NT2/D1 (cell line): ENCODE data around the gene RASEF.
"Not testable (repeated sequence)": the region's sequence is repeated elsewhere in the genome, so short reads cannot be mapped to it uniquely, and the experiment has no call there.

Experiments
- DNase-seq: peaks from one replicate; pipeline ENCODE4 v3.0.0-alpha.2; 2011; ENCODE audit warnings: low read depth, low spot score
- H3K27me3 ChIP-seq: 2 replicates; pipeline ENCODE4 v1.6.0; 2011; ENCODE audit warnings: mild to moderate bottlenecking; ENCODE audit not compliant: insufficient read length, insufficient read depth
- H3K36me3 ChIP-seq: 2 replicates; pipeline ENCODE4 v1.6.1; 2011; ENCODE audit warnings: mild to moderate bottlenecking, low read length, mixed read lengths; ENCODE audit not compliant: insufficient read depth, insufficient read length
- H3K4me1 ChIP-seq: 2 replicates; pipeline ENCODE4 v1.5.1; 2011; ENCODE audit not compliant: insufficient read depth, insufficient read length
- H3K4me3 ChIP-seq: 2 replicates; pipeline ENCODE4 v1.5.1; 2011; ENCODE audit warnings: low read depth; ENCODE audit not compliant: insufficient read length
- H3K9ac ChIP-seq: 2 replicates; pipeline ENCODE4 v1.6.0; 2011; ENCODE audit warnings: low read depth; ENCODE audit not compliant: insufficient read length
- H3K9me3 ChIP-seq: 2 replicates; pipeline ENCODE4 v1.5.1; 2011; ENCODE audit warnings: mild to moderate bottlenecking, low read length; ENCODE audit not compliant: insufficient read depth
- SUZ12 ChIP-seq: IDR thresholded peaks from 2 replicates; pipeline ENCODE4 v1.6.1; 2011; ENCODE audit not compliant: insufficient read length, insufficient read depth; ENCODE audit errors: extremely low read depth
- YY1 ChIP-seq: IDR thresholded peaks from 2 replicates; pipeline ENCODE4 v1.6.1; 2011; ENCODE audit not compliant: insufficient read length, insufficient read depth
- ZNF274 ChIP-seq: IDR thresholded peaks from 2 replicates; pipeline ENCODE4 v1.6.1; 2011; ENCODE audit warnings: mild to moderate bottlenecking, low read depth, low read length

Gene RASEF

GRCh38 chr9:83062651-83063527, at the start of gene RASEF:
Gene RASEF, minus strand, starts transcription at chr9:83063142. Its CDS starts 275 bp downstream, at chr9:83062867.
- H3K4me1 ChIP-seq, result no peaks in the 10 kb centered on the region
- no peaks in the 10 kb centered on the region for H3K36me3 ChIP-seq
- peak within 1 kb of the TSS; percentile 76 for H3K9ac ChIP-seq
- DNase-seq, result peak; percentile 40
- H3K4me3 ChIP-seq, result peak within 1 kb of the TSS; percentile 63
- H3K9me3 ChIP-seq, result no peaks in the 10 kb centered on the region
- TF ChIP-seq SUZ12 (peak; percentile 67), YY1 (no peak)
- peaks cover 46% of the 10 kb centered on the region for H3K27me3 ChIP-seq

DNA sequence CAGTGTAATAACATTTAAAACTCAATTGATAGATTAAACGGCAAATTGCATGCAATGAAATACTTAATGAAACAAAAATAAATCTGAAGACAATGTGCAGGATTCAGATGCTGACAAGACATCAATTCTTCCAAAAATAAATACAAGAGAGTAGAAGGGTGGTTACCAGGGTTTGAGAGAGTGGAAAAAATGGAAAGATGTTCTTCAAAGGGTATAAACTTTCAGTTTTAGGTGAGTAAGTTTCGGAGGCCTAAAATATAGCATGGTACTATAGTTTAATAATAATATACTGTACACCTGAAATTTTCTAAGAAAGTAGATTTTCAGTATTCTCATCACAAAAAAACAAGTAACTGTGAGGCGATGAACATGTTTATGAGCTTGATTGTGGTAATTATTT, 48.2 kb upstream of the RASEF start:
- DNase-seq, result no peak
- Histone ChIP-seq H3K27me3 (no peaks in the 10 kb centered on the region), H3K4me3 (no peak overlapping the region), H3K9ac (no peak overlapping the region), H3K36me3 (no peaks in the 10 kb centered on the region), H3K9me3 (peaks cover 24% of the 10 kb centered on the region), H3K4me1 (no peaks in the 10 kb centered on the region)
- TF ChIP-seq SUZ12, result no peak
- TF ChIP-seq ZNF274, result no peak
- TF ChIP-seq YY1, result no peak

DNA sequence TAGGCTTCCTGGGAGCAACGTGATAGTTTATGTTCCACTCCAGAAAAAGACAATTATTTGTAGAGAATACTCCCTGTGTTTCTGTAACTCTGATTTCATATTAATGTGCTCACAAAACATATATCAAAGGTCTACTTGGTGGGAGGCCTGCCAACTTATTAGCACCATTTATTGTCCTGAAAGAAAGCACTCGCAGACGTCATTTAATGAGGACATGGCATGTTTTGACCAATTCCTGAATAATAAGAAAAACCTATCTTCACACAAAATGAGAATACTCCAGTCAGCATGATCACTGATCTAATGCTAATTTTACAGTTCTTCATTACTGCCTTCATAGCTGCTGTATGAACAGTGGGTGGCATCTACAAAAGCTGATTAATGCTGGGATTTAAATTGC, 46.4 kb upstream of the RASEF start:
- H3K27me3 ChIP-seq, result no peaks in the 10 kb centered on the region
- H3K9ac ChIP-seq, result no peak overlapping the region

DNA sequence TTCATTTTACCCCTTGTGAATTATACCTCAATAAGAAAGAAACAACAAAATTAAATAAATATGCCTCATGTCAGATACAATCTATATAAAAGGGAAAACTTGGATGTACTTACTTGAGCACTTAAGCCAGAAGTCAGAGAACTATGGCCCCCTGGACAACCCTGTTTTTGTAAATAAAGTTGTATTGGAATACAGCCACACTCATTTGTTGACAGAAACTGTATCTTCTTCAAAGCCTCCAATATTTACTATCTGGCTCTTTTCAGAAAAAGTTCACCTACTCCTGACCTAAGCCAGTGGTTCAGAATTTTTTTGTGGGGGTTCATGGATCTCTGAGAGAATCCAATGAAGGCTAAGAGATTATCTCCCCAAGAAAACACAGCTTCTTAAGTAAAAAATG, 45.3 kb upstream of the RASEF start:
- TF ChIP-seq SUZ12 (no peak), ZNF274 (no peak), YY1 (no peak)

More for the DNA sequence above, 46.4 kb upstream of the RASEF start:
- H3K36me3 ChIP-seq, result no peaks in the 10 kb centered on the region
- TF ChIP-seq YY1, result no peak
- TF ChIP-seq ZNF274, result no peak
- TF ChIP-seq SUZ12, result no peak
- no peaks in the 10 kb centered on the region for H3K4me1 ChIP-seq
- no peak for DNase-seq
- peaks cover 12% of the 10 kb centered on the region for H3K9me3 ChIP-seq
- no peak overlapping the region for H3K4me3 ChIP-seq

DNA sequence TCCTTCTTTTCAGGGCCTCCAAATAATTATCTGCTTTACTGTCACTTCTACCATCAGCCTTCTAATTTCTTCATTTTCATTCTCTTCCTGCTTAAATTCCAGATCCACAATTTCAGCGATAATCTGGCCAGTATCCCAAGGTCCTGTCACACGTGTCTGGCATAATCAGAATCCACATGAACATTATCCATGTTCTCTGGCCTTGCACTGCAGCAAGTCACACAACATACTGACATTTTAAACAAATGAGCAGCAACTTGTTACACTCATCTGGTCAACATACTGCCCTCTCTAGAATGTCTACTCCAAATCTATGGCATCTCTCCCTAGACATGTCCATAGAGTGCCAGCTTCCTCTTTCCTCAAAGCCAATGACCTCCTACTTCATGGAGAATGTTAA, 43.8 kb upstream of the RASEF start:
- Histone ChIP-seq H3K9ac (no peak overlapping the region), H3K4me3 (no peak overlapping the region), H3K27me3 (no peaks in the 10 kb centered on the region), H3K4me1 (no peaks in the 10 kb centered on the region), H3K9me3 (no peaks in the 10 kb centered on the region), H3K36me3 (no peaks in the 10 kb centered on the region)
- TF ChIP-seq YY1, result no peak
- DNase-seq, result no peak

More for the DNA sequence above, 45.3 kb upstream of the RASEF start:
- no peak overlapping the region for H3K4me3 ChIP-seq
- peaks cover under 1% of the 10 kb centered on the region; the same call in 1 of the 2 replicates for H3K9me3 ChIP-seq
- H3K36me3 ChIP-seq, result no peaks in the 10 kb centered on the region
- H3K9ac ChIP-seq, result no peak overlapping the region
- no peaks in the 10 kb centered on the region for H3K4me1 ChIP-seq
- no peaks in the 10 kb centered on the region for H3K27me3 ChIP-seq
- no peak for DNase-seq

DNA sequence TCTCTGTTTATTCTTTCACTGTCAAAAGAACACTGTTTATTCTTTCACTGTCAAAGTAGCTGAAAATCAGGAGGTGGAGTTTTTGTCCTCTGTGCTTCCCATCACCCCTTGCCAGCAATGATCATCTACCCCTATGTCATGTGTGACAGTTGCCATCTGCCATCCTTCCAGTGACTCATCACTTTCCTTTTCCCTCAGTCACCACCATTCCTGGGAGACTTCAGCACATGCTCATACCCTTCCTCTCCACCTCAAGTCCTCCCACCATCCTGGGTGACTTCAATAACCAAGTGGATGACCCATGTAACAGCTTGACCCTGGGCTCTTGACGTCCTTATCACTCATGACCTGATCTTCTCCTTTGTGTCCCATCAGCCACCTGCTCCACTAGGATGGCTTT, 43.3 kb upstream of the RASEF start:
- Histone ChIP-seq H3K4me1 (no peaks in the 10 kb centered on the region), H3K9ac (no peak overlapping the region), H3K4me3 (no peak overlapping the region), H3K9me3 (no peaks in the 10 kb centered on the region), H3K36me3 (no peaks in the 10 kb centered on the region), H3K27me3 (no peaks in the 10 kb centered on the region)
- no peak for DNase-seq
- TF ChIP-seq YY1, result no peak
- no peak for TF ChIP-seq ZNF274
- no peak for TF ChIP-seq SUZ12

GRCh38 chr9:83097633-83098032, 34.7 kb upstream of the RASEF start:
- no peak for DNase-seq
- Histone ChIP-seq H3K9ac (no peak overlapping the region), H3K36me3 (no peaks in the 10 kb centered on the region), H3K4me1 (no peaks in the 10 kb centered on the region), H3K4me3 (no peak overlapping the region), H3K9me3 (no peaks in the 10 kb centered on the region), H3K27me3 (no peaks in the 10 kb centered on the region)
- no peak for TF ChIP-seq YY1
- no peak for TF ChIP-seq SUZ12
- no peak for TF ChIP-seq ZNF274

- H3K27me3 ChIP-seq, DNase-seq, H3K9me3 ChIP-seq, H3K9ac ChIP-seq, H3K4me1 ChIP-seq, H3K4me3 ChIP-seq, H3K36me3 ChIP-seq: not testable (repeated sequence)
Measured at GRCh38 chr9:83093311-83093710, 30.4 kb upstream of the RASEF start.
